Liver (tissue), 3 donors: ENCODE measurements around the gene LOXL4.

Source experiments
- CTCF ChIP-seq: fragments of 150-350 bp; IDR thresholded peaks from 2 replicates; pipeline ENCODE4 v1.5.1; 2017; ENCODE audit warnings: improper control_type of control experiment, low read depth, low read length; ENCODE audit not compliant: missing input control
- HNF4A ChIP-seq, 2 donors: conservative IDR thresholded peaks; 2 replicates each; pipeline ENCODE4 v1.6.1; 2016; ENCODE audit warnings: antibody characterized with exemption in 2 of 2, mild to moderate bottlenecking in 2 of 2
- JUND ChIP-seq, 2 donors: IDR thresholded peaks; 2 replicates each; pipeline ENCODE4 v1.6.1; 2016; ENCODE audit warnings: antibody characterized with exemption in 2 of 2
- RAD21 ChIP-seq, 2 donors: IDR thresholded peaks; 2 replicates each; pipeline ENCODE4 v1.6.1; 2016; ENCODE audit warnings: antibody characterized with exemption in 2 of 2, mild to moderate bottlenecking in 2 of 2
- YY1 ChIP-seq: IDR thresholded peaks from 2 replicates; pipeline ENCODE4 v1.6.1; 2016; ENCODE audit warnings: antibody characterized with exemption, mild to moderate bottlenecking
- donor health status: healthy.
- donor health status: healthy.

GRCh38 chr10:98257961-98258360 is 10.0 kb downstream of the LOXL4 start:
- TF ChIP-seq CTCF (no peak), RAD21 (IDR thresholded peaks at IDR 0.05) (no peak), JUND (IDR thresholded peaks at IDR 0.05) (no peak), YY1 (no peak), HNF4A (conservative IDR thresholded peaks at IDR 0.05) (no peak)
